Mesenchymal stem cell (in vitro differentiated cells and primary cell): ENCODE results near the gene CLDN14.

Experiments
- DNase-seq: peaks from one replicate; pipeline ENCODE4 v3.0.0-alpha.2; 2013
- H2AFZ ChIP-seq: one replicate; pipeline ENCODE4 v1.6.1; 2013; ENCODE audit warnings: low read depth, mild to moderate bottlenecking, control low read depth, inconsistent platforms, low read length, moderate library complexity
- H2AK5ac ChIP-seq: 2 replicates; pipeline ENCODE4 v1.6.1; 2013; ENCODE audit warnings: low read length, moderate library complexity, mild to moderate bottlenecking, inconsistent platforms; ENCODE audit not compliant: severe bottlenecking
- H2BK120ac ChIP-seq: one replicate; pipeline ENCODE4 v1.6.1; 2013; ENCODE audit warnings: low read depth, mild to moderate bottlenecking, inconsistent platforms, low read length, moderate library complexity
- H2BK12ac ChIP-seq, 2 experiments: one replicate each; pipeline ENCODE4 v1.6.1; 2013; ENCODE audit warnings: inconsistent platforms in 2 of 2, low read length in 2 of 2, mild to moderate bottlenecking in 2 of 2, moderate library complexity in 2 of 2, control low read depth in 1 of 2
- H2BK15ac ChIP-seq: one replicate; pipeline ENCODE4 v1.6.1; 2013; ENCODE audit warnings: mild to moderate bottlenecking, low read depth, inconsistent platforms; ENCODE audit not compliant: poor library complexity, severe bottlenecking
- H2BK5ac ChIP-seq: 2 replicates; pipeline ENCODE4 v1.6.1; 2013; ENCODE audit warnings: low read depth, mild to moderate bottlenecking, low read length, control low read depth, inconsistent platforms; ENCODE audit not compliant: poor library complexity, severe bottlenecking
- H3K14ac ChIP-seq, 2 experiments: one replicate each; pipeline ENCODE4 v1.6.1; 2013; ENCODE audit warnings: inconsistent platforms in 2 of 2, low read length in 2 of 2, control low read depth in 1 of 2, mild to moderate bottlenecking in 1 of 2, moderate library complexity in 1 of 2
- H3K18ac ChIP-seq, 2 experiments: one replicate each; pipeline ENCODE4 v1.6.1; 2013; ENCODE audit warnings: inconsistent platforms in 2 of 2, low read length in 2 of 2, control low read depth in 1 of 2, low read depth in 1 of 2, mild to moderate bottlenecking in 1 of 2
- H3K23ac ChIP-seq, 2 experiments: one replicate each; pipeline ENCODE4 v1.6.1; 2013; ENCODE audit warnings: inconsistent platforms in 2 of 2, low read length in 2 of 2, mild to moderate bottlenecking in 2 of 2, moderate library complexity in 2 of 2, control low read depth in 1 of 2
- H3K27ac ChIP-seq: 2 replicates; pipeline ENCODE4 v1.5.1; 2013; ENCODE audit warnings: mild to moderate bottlenecking, moderate library complexity, low read length, control low read depth, inconsistent platforms; ENCODE audit not compliant: poor library complexity, severe bottlenecking
- H3K27me3 ChIP-seq, 2 experiments: 2 replicates each; pipeline versions ENCODE4 v1.6.1 to v1.7.0; 2013; ENCODE audit warnings: low read length in 2 of 2, mild to moderate bottlenecking in 2 of 2, moderate library complexity in 2 of 2, control low read depth in 1 of 2, inconsistent platforms in 1 of 2; ENCODE audit not compliant: control insufficient read depth in 1 of 2, insufficient read depth in 1 of 2
- H3K36me3 ChIP-seq, 2 experiments: 2 replicates each; pipeline versions ENCODE4 v1.6.1 to v1.7.0; 2013; ENCODE audit warnings: low read length in 2 of 2, control low read depth in 1 of 2, inconsistent platforms in 1 of 2, low read depth in 1 of 2, mild to moderate bottlenecking in 1 of 2; ENCODE audit not compliant: insufficient read depth in 2 of 2, control insufficient read depth in 1 of 2
- H3K4ac ChIP-seq, 2 experiments: one replicate each; pipeline ENCODE4 v1.6.1; 2013; ENCODE audit warnings: inconsistent platforms in 2 of 2, low read length in 2 of 2, mild to moderate bottlenecking in 2 of 2, moderate library complexity in 2 of 2, control low read depth in 1 of 2, low read depth in 1 of 2
- H3K4me1 ChIP-seq: 2 replicates; pipeline ENCODE4 v1.6.1; 2013; ENCODE audit warnings: low read depth, low read length, control low read depth; ENCODE audit not compliant: control insufficient read depth, insufficient read depth
- H3K4me2 ChIP-seq: 2 replicates; pipeline ENCODE4 v1.6.1; 2013; ENCODE audit warnings: low read length, mild to moderate bottlenecking, inconsistent platforms; ENCODE audit not compliant: poor library complexity, severe bottlenecking
- H3K4me3 ChIP-seq, 2 experiments: 2 replicates each; pipeline versions ENCODE4 v1.5.1 to v1.7.0; 2013; ENCODE audit warnings: low read length in 2 of 2, mild to moderate bottlenecking in 2 of 2, control low read depth in 1 of 2, low read depth in 1 of 2; ENCODE audit not compliant: insufficient read depth in 1 of 2
- H3K79me1 ChIP-seq: replicated peaks from 2 replicates; pipeline ENCODE4 v1.6.1; 2013; ENCODE audit warnings: mild to moderate bottlenecking, control low read depth, low read length, inconsistent platforms; ENCODE audit not compliant: poor library complexity, severe bottlenecking
- H3K9ac ChIP-seq: 2 replicates; pipeline ENCODE4 v1.7.0; 2013; ENCODE audit warnings: mild to moderate bottlenecking, low read length, moderate library complexity
- H3K9me3 ChIP-seq: 2 replicates; pipeline ENCODE4 v1.7.0; 2013; ENCODE audit warnings: mild to moderate bottlenecking, low read length; ENCODE audit not compliant: control insufficient read depth
- H4K8ac ChIP-seq: one replicate; pipeline ENCODE4 v1.6.1; 2013; ENCODE audit warnings: inconsistent platforms, mild to moderate bottlenecking, low read length, moderate library complexity
- H4K91ac ChIP-seq: one replicate; pipeline ENCODE4 v1.6.1; 2013; ENCODE audit warnings: mild to moderate bottlenecking, low read length, inconsistent platforms
- WGBS: methylation state at CpG from one replicate; pipeline ENCODE4 v1.1.7; 2013; ENCODE audit warnings: mixed read lengths; 5-methylcytosine and 5-hydroxymethylcytosine counted together

Gene CLDN14

DNA sequence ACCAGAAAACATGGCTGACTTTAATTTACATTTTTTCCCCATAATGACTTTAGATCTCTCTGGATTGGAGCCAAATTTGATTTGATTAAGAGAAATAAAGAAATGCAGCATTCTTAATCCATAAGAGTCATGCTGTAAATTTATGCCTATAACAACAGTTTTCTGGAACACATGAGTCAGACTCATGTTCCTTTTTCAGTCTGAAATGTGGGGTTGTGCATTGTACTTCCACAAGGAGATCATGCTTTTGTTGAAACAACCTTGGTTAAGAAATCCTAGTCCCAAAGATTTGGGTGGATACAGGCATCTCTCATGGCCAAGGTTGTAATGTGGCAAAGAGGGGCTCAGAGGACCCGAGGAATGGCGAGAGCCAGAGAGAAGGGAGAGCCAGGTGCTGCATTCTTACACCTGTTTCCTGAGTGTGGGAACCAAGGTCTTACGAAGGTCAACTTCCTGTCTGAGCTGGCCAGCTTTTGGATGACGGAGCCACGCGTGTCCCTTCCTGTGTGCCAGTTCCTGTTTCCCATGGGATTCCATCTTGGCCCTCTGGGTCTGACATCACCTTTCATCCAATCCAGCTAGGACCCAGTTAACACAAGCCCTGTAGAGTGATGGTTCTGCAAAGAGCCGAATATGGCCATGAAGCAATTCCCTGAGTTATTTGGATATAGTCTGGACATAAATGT, 23.1 kb downstream of the CLDN14 start:
- WGBS: 92% methylated on average over 7 of the region's 7 CpGs
- DNase-seq: no peak
- no peak overlapping the region for H3K9ac ChIP-seq

DNA sequence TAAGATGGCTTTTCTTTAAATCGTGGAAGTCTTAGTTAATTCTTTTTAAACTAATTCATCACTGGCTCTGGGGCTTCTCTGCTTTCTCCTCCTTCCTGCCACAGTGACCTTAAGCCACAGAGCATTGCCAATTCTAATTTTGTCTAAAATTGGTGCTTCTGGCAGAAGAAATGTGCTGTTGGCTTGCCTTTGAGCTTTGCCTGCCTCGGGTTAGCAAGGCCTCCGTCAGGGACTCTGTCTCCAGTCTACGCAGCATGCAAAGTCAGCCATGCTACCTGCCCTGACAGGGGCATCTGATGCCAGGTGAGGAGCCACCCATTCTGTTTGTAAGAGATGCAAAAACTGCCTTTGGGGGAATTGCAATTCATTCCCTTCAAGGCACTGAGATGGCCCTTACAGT, 25.2 kb downstream of the CLDN14 start:
- Histone ChIP-seq H3K23ac (peak overlapping the region in 1 of 2 experiments; percentile 36), H3K9ac (no peak overlapping the region), H3K27me3 (no peaks in the 10 kb centered on the region), H3K9me3 (no peaks in the 10 kb centered on the region), H3K4me3 (no peak overlapping the region), H2AFZ (no peak overlapping the region), H2BK12ac (no peak overlapping the region), H3K36me3 (no peaks in the 10 kb centered on the region), H3K4me1 (peaks cover 28% of the 10 kb centered on the region), H2BK5ac (peak overlapping the region; percentile 48), H2AK5ac (peak overlapping the region; percentile 78), H4K91ac (no peak overlapping the region), H2BK15ac (no peak overlapping the region), H3K4me2 (no peak overlapping the region), H3K18ac (no peak overlapping the region), H3K79me1 (peaks cover 1% of the 10 kb centered on the region), H2BK120ac (no peak overlapping the region), H3K4ac (no peak overlapping the region), H4K8ac (no peak overlapping the region), H3K27ac (peak overlapping the region; percentile 76), H3K14ac (no peak overlapping the region)
- no peak for DNase-seq
- WGBS: 79% methylated on average over 3 of the region's 4 CpGs

More for the DNA sequence above, 23.1 kb downstream of the CLDN14 start:
- Histone ChIP-seq H3K36me3 (peaks cover 0 to 5% of the 10 kb centered on the region in 2 experiments), H4K91ac (no peak overlapping the region), H2BK15ac (no peak overlapping the region), H3K4me1 (peaks cover 43% of the 10 kb centered on the region), H3K4ac (no peak overlapping the region), H3K4me2 (no peak overlapping the region), H3K14ac (no peak overlapping the region), H3K23ac (no peak overlapping the region), H3K9me3 (no peaks in the 10 kb centered on the region), H2AK5ac (no peak overlapping the region), H2BK120ac (no peak overlapping the region), H3K27me3 (no peaks in the 10 kb centered on the region), H3K79me1 (no peaks in the 10 kb centered on the region), H3K27ac (no peak overlapping the region), H2BK5ac (no peak overlapping the region), H2AFZ (no peak overlapping the region), H2BK12ac (no peak overlapping the region), H4K8ac (no peak overlapping the region), H3K18ac (no peak overlapping the region), H3K4me3 (no peak overlapping the region)

DNA sequence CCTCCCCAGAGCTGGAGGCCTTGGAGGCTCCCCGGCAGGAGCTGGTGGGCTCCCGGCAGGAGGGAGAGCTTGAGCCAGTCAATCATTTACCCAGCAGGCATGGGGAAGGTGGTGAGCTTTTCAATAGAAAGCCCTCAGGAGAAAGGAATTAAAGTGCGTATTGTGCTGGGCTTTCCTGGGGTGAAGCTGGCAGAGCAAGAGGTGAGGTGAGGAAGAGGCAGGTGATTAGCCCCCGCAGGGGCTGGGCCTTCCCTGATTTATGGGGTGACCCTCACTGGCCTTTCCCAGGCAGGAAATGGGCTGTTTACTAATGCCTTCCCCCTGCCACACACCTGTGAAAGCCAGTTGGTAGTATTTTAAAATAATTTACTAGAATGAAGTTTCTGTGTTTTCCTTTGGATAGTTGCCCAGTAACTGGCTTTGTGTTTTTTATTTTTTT, 25.8 kb downstream of the CLDN14 start:
- 56% methylated on average over 4 of the region's 4 CpGs for WGBS
- Histone ChIP-seq H3K27ac (peak overlapping the region; percentile 76), H3K36me3 (no peaks in the 10 kb centered on the region), H3K9ac (no peak overlapping the region), H3K18ac (no peak overlapping the region), H4K8ac (no peak overlapping the region), H3K9me3 (no peaks in the 10 kb centered on the region), H2BK12ac (no peak overlapping the region), H3K4ac (no peak overlapping the region), H3K4me1 (peaks cover 25% of the 10 kb centered on the region), H2AFZ (no peak overlapping the region), H2AK5ac (no peak overlapping the region), H3K14ac (no peak overlapping the region), H3K27me3 (no peaks in the 10 kb centered on the region), H3K4me2 (peak overlapping the region; percentile 62), H4K91ac (no peak overlapping the region), H2BK15ac (no peak overlapping the region), H3K23ac (no peak overlapping the region), H3K79me1 (peaks cover 3% of the 10 kb centered on the region), H3K4me3 (no peak overlapping the region), H2BK120ac (no peak overlapping the region), H2BK5ac (no peak overlapping the region)
- no peak for DNase-seq

DNA sequence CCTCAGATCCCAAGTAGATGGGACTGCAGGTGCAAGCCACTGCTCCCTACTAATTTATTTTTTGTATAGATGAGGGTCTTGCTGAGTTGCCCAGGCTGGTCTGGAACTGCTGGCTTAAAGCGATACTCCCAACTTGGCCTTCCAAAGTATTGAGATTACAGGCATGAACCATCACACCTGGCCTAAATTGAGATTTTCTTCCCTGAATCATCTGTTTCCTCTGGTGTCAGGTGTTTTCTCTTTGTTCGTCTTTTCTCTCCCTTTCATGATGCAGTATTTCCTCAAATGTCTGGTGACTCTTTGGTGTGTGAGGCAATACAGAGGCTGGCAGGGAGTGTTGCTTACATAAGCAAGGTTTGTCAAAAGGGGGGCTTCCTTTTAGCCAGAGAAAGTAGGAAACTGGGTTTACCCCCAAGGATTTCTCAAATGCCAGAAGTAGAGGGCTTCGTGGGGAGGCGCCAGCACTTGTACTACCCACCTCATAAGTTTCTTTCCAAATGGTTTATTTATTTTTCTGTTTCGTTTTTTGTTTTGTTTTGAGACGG, 27.6 kb downstream of the CLDN14 start:
- H2BK5ac ChIP-seq: no peak overlapping the region
- H3K14ac ChIP-seq: no peak overlapping the region
- H3K4me2 ChIP-seq: no peak overlapping the region
- H3K4me1 ChIP-seq: peaks cover 23% of the 10 kb centered on the region
- H3K4ac ChIP-seq: no peak overlapping the region
- no peaks in the 10 kb centered on the region for H3K9me3 ChIP-seq
- H3K27ac ChIP-seq: no peak overlapping the region
- H2BK12ac ChIP-seq: no peak overlapping the region
- H2AK5ac ChIP-seq: peak overlapping the region; percentile 61
- no peak overlapping the region for H3K23ac ChIP-seq
- DNase-seq: no peak
- no peak overlapping the region for H3K4me3 ChIP-seq
- H3K9ac ChIP-seq: no peak overlapping the region
- no peak overlapping the region for H2BK15ac ChIP-seq
- no peak overlapping the region for H2AFZ ChIP-seq
- H3K18ac ChIP-seq: no peak overlapping the region
- H3K36me3 ChIP-seq: no peaks in the 10 kb centered on the region
- H2BK120ac ChIP-seq: no peak overlapping the region
- peaks cover 3% of the 10 kb centered on the region for H3K79me1 ChIP-seq
- WGBS: 88% methylated on average over 4 of the region's 6 CpGs
- no peak overlapping the region for H4K91ac ChIP-seq
- no peak overlapping the region for H4K8ac ChIP-seq
- H3K27me3 ChIP-seq: no peaks in the 10 kb centered on the region
